ELF-1 (cell line): Measurements from ENCODE around the gene GEMIN5.

ENCODE experiments used
- DNase-seq: peaks from one replicate; pipeline ENCODE4 v3.0.0-alpha.2; 2016; ENCODE audit warnings: low read depth, low spot score

The GEMIN5 gene

DNA sequence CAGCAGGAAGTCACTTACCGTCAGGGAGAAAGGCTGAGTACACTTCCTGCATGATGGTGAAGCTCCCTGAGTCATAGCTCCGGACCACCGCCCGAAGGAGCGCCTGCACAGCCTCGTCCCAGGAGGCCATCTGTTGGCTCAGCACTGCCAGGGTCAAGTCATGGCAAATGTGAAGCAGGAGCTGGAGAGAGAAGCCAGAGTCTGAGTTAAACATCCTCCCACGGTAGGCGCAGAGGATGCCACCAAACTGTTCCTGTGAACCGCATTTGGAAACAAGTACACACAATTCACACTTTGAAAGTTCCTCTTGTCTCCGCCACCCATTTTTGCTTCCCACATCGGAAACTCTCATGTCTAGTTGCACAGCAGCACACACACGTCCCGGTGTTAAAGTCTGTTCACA lies 45.6 kb downstream of the GEMIN5 start:
- DNase-seq: no peak

DNA sequence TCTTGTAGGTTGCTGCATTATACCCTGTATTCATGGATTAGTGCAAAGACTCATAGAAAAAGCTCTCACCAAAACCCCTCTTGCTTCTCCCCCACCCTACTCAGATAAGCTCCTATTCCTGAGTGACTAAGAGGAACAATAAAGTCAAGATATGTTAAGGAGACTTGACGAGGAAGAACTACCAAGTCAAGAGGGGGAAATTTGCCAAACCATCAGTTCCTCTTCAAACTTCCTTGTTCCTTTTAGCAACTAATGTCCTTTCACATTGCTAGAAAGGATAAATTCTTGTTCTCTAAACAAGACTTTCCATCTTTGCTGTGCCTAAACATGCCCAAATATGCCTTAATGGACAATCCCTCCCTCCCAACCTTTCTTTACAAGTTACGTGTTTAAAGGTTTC lies 52.6 kb downstream of the GEMIN5 start:
- no peak for DNase-seq

DNA sequence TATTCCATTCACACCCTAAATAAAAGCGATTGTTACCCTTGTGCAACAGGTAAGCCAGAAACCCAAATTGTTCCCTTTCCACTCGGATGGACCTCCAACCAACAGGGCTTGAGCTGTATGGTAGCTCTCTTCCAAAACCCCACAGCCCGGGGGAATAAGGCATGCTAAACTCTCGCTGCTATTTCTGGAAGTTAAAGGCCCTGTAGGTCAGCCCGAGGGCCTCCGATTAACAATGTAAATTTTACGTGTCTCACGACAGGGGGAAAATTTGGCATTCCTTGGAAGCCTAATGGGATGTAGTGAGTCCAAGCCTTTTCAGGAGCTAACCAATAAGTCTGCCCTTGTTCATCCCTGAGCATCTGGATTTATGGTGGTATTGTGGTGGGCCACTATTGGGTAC lies 53.6 kb downstream of the GEMIN5 start:
- peak; percentile 47 for DNase-seq

DNA sequence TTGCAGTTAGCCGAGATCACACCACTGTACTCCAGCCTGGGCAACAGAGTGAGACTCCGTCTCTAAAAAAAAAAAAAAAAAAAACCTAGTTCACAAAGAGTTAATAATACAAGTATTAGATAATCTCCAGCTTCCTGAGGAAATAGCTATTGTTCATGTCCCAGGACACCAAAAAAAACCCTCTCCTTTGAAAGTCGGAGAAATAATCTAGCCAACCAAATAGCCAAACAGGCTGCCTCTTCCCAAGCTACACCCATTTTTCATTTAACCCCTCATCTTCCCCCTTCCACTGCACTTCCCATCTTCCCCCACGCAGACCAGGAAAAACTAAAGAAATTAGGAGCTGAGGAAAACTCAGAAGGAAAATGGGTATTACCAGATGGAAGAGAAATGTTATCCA lies 56.0 kb downstream of the GEMIN5 start:
- no peak for DNase-seq

DNA sequence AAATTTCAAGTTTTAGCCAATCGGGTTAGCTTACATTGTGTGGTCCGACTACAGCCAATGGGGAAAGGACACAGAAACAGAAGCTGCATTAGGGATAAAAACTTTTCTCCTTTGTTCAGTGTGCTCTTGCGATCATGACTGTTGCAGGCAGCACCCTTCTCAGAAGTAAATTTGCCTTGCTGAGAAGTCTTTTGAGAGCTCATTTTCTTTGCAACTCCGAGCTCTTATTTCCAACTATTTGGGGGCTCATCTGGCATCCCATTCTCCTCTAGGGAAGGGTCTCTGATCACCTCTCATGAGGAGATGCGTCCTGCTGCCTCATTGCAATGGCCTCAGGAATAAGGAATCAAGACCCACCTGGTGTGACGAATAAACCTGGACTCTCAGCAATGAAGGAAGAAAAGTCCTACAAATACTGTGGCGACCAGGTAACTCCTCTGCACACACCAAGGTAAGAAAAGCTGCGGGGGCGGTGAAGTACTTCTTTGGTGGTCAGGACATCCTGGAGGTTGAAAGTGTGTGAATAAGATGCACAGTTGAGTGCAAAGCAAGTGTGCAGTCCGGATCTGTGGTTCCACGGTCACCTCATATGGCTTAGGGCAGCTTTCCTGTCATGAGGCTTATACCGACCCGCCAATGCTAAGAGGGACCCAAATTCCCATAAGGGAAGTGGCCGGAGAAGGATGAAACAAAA lies 59.2 kb downstream of the GEMIN5 start:
- DNase-seq: no peak

DNA sequence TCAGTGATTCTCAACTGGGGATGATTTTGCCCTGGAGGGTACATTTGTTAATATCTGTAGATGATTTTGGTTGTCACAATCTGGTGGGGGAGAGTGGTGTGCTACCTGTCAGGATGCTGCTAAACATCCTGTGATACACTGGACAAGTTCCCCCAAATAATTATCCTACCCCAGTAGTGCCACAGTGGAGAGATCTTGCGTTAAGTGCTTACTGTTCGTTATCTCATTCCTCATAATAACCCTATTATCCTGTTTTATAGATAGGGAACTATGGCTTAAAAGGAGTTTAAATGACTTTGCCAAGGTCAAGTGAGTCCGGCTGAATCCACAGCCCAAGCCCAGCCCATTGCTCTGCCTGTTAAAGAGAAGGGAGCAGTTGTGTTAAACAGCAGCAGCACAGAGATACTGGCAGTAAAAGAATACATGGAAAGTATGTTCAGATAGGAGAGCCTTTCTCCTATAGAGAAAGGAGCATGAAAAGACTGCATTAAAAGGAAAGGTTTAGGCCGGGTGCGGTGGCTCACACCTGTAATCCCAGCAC lies 64.2 kb downstream of the GEMIN5 start:
- no peak for DNase-seq

DNA sequence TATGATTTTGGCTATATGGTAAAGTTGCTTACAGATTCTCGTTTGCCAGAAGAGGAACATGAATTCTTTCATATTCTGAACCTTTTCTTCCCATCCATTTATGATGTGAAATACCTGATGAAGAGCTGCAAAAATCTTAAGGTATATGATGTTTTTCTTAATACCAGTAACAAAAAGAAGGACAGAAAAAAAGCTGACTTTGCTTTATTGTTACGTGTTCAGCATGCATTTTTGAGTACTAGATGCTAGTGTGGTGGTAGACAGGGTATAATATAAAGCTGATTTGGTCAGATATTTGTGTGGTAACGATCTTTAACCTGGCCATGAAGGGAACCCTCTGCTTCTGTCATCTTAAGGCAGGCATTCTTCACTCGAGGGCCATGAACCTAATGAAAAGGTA lies 66.3 kb downstream of the GEMIN5 start:
- DNase-seq: no peak

DNA sequence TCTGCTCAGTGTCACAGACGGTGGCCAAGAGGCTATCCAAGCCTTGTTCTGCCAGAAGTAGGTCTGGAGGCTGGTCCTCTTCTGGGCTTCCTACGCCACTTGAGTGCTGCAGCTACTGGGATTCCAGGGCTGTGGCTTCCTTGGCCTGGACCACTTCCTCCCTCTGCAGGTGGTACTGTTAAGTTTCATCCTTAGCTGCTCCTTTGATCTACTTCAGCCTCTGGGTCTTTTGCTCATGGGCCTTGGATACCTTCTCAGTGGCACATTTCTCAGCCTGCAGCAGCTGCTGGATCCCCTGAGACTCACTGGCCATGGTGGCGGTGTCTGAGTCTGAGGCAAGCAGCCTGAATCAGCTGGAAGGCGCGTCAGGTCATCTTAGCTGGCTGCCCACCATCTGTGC lies 69.3 kb downstream of the GEMIN5 start:
- DNase-seq: peak; percentile 75

DNA sequence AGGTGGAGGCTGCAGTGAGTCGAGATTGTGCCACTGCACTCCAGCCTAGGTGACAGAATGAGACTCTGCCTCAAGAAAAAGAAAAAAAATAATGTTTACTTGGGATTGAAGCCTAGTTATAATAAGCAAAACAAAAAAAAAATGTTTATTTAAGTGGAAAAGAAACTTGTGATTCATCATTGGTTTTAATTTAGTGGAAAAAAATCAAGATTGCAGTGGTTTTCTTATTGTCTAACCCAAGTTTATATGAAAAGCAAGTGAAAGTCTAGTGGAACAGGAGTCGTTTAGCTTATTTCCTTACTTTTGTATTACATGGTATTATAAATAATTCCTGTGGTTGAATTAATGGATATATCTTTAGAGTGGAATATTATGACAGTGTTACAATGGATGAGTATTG lies 71.2 kb downstream of the GEMIN5 start:
- no peak for DNase-seq

DNA sequence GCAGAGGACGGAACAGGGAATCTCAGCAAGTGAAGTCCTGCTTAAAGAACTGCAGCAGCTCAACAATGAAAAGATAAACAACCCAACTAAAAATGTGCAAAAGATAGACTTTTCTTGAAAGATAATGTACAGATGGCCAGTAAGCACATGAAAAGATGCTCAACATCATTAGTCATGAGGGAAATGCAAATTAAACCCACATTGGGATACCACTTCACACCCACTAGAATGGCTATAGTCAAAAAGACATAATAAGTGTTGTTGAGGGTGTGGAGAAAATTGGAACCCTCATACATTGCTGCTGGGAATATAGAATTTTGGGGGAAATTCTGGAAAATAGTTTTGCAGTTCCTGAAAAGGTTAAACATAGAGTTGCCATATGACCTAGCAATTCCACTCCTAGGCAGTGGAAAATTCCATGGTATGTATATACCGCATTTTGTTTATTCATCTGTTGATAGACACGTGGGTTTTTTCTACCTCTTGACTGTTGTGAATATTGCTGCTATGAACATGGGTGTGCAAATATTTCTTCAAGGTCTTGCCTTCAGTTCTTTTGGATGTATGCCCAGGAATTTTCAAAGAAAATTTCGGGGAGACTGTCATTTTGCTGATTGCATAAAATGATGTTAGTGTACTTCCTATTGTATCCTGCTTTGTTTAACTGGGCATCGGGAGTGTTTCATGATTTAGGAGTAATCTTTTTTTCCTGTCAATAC lies 72.4 kb downstream of the GEMIN5 start:
- no peak for DNase-seq

DNA sequence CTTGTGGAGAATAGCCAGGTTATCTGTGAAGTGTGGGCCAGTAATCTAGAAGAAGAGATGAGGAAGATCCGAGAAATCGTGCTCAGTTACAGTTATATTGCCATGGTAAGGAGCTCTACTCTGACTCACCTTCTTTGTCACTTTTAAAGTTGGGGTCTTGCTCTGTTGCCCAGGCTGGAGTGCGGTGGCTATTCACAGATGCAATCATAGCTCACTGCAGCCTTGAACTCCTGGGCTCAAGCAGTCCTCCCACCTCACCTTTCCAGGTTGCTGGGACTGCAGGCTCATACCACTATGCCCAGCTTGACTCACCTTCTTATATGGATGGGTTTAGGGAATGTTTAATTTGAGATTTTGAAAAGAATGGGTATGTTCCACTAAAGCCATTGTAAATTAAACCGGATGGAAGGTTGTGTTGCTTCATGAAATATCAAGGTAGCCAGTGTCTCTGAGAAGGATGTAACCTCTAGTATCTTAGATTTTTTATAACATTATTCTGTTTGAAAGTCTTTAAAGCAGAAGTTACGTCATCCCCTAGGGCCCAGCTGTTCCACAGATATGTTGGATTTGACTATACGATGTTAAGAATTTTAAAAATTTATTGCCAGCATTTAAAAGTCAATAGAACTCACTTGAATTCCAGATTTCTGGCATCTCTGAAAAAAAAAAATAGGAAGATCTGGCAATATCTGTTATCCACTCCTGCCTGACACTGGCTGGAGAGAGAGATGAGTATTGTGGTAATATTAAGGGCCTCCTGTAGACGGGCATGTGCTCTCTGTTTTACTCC lies 74.5 kb downstream of the GEMIN5 start:
- no peak for DNase-seq

DNA sequence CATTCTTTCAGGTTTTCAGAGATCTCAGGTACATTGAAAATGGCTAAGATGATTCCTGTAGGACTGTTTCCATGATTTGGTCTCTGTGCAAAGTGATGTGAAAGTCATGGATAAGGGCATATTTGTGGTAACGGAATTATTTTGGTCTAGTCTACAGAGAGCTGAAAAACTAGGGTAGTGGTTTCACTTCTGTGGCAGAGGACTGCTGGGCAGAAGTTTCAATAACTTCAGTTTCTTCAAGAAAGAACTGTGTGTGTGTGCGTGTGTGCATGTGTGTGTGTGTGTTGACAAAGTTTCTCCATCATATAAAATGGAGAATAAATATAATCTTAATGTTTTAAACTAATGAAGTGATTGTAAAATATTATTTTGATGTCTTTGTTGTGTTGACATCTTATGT lies 75.2 kb downstream of the GEMIN5 start:
- DNase-seq: no peak

DNA sequence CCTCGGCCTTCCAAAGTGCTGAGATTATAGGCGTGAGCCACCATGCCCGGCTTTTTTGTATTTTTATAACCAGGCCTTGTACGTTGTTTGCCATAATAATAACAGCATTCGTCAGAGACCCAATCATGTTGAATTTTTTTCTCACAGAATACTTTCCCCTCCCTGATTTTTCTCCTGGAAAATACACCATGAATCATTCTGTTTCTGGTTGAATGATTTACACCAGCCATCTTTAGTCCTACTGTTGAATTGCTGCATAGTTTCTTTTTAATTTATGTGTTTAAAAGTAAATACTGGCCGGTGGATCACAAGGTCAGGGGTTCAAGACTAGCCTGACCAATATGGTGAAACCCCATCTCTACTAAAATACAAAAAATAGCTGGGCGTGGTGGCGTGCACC lies 76.1 kb downstream of the GEMIN5 start:
- no peak for DNase-seq

DNA sequence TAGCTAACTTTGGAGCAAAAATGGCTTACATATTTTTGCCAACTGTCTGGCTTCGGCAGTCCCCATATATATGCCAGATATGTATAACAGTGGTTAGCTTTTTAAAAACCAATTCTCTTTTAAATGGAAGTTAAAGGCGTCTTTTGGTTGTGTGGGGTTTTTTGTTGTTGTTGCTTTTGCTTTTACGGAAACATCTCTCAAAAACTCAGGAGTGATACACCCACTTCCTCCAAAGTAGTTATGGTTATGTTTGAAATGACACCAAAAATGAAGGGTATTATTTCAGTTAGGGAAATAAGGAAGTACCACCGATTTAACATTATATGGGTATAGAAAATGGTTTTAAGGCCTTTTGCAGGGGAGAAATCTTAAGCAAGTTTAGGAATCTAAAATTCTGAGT lies 77.2 kb downstream of the GEMIN5 start:
- DNase-seq: no peak

DNA sequence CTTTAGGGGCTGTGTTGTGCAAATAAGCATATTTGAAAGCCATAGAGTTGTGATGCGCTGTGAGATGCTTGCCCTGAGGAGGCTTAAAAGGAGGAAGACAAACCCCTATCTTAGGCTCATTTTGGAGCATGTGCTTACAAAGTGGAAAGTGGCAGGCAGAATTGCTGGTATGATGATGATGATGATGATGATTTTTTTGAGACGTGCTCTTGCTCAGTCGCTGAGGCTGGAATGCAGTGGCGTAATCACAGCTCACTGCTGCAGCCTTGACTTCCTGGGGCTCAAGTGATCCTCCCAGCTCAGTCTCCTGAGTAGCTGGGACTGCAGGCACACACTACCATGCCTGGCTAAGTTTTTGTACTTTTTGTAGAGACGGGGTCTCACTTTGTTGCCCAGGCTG lies 77.9 kb downstream of the GEMIN5 start:
- DNase-seq: peak; percentile 53

DNA sequence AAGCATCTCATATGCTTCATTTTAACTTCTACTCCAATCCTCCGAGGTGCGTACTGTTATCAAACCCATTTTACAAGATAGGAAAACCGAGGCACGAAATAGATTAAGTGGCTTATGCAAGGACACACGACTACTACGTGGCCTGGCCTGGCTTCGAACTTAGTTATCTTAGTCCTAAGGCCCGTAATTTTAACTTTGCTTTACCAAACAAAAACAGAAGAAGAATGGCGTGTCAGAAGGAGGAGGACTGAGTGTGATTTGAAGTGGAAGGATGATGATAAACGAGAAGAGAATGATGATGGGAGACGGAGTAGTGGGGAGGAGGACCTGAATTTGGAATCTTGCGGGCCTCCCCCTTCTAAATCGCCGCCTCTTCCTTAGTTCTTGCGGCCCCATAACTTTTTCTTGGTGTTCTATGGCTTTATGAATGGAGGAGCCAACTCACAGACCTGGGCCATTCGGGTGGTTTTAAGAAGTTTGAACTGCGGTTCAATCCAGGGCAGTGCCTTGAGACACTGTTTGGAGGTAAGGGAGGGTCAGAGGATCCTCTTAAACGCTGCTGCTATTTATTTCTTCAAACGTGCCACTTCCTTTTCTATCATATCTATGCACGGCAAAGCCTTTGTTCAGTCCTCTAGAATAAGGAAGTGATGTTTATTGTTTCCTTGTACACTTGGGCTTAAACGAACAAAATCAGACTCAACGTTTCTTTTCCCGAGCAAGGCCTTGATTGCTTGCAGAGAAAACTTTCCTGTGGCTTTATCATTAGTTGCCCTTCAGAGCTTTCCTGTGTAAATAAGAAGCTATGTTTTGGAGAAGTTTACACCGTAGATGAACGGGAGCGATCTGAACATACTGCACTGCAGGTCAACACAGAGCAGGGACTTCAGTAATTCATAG lies 78.8 kb downstream of the GEMIN5 start:
- peak; percentile 20 for DNase-seq

DNA sequence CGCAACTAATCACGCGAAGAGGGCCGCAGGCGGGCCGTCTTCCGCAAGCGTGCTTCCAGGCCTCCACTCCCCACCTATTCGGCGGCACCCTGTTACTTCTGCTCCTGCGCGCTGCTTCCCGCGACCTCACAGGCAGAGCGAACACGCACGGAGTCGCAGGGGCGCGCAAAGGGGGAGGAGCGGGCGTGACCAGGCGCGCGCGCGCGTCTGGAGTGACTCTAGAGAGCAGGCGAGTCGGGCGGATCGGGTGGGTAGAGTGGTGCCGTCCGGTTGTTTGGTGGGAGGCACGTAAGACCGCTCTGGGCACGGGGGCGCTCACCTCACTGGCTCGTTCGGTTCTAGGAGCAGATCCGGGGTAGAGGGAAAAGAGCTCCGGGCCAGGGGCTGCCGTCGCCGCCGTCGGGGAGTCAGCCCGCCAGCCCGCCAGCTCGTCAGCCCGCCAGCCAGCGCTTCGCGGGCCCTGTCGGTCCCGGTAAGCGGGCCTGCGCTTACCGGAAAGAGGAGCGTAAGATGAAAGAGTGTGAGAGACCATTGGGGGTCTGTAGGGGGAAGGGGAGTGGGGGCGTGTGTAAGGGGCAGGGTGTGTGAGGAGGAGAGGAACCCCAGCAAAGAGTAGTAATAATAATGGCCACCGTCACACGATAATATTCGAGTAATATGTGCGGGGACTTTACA lies 79.6 kb downstream of the GEMIN5 start, which contains the start of gene CNOT8:
Gene CNOT8 (plus strand): TSS at position 331 of the 675 bp plus-strand sequence. CDS start 4,652 bp downstream, outside the sequence.
- DNase-seq: peak; percentile 98

DNA sequence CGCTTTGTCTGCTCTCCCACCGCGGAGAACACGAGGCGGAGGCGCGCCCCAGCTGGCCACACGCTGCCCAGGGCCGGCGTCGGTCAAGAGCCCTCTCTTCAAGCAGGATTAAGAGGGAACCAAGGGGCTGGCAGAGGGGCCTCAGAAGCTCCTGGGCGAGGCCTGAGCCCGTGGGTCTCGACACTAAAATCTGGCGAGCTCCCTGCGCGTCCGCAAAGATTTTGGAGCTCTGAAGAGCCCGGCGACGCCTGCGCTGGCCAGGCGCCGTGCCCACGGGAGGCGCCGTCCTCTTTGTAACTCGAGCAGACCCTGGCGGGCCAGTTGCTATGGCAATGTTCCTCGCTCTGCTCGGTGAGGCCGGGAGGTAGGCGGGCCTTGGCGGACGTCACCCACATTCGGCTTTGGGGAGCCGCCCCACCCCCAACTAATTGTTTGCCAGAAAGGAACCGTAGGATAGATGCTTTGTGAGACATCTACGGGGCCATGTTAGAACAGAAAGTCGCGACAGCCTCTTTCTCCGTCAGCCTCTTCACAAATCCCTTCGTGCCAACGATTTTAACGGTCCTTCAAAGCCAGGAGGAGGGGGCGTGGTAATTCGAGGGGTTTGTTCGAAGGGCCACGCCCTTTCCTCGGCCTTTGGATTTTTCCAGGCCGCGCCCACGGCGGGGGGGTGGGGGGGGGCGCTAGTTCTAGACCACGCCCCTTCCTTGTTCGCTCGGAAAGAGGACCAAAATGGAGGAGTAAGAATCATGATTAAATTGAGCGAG lies 80.3 kb downstream of the GEMIN5 start:
- peak; percentile 98 for DNase-seq

DNA sequence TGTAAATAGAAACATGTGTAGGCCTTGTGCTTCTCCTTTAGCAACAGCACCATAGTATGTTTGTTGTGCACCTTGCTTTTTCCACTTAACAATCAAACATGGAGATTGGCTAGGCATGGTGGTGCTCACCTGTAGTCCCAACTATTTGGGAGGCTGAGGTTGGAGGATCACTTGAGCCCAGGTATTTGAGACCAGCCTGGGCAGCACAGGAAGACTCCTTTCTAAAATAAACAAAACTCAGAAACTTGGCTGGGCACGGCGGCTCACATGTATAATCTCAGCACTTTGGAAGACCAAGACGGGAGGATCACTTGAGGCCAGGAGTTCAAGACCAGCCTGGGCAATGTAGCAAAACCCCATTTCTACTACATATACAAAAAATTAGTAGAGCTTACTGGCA lies 86.7 kb downstream of the GEMIN5 start:
- no peak for DNase-seq
